ENCODE measurements around the gene CCDC6. TPM values are rescaled to one million over a fixed set of nuclear protein-coding genes. Genes with fewer than 3 reads are reported as not detected.

CCDC6 gene
- polyA plus RNA-seq, 3 donors = 4.2 to 13.5 (median 6.2) TPM

GRCh38 chr10:59887972-59888640 lies 18.2 kb downstream of the CCDC6 start:
- H3K4me2 ChIP-seq (replicated peaks; ENCODE audit: extremely low read depth, low read length, poor library complexity, severe bottlenecking) = no peak overlapping the region
- 90% methylated on average over 6 of the region's 6 CpGs for WGBS (ENCODE audit: insufficient coverage)
- DNase-seq = no peak
- H3K27ac Mint-ChIP-seq = peak overlapping the region in 3 of 7 donors; percentile 32 to 70 (median 46)
- H3K4me1 Mint-ChIP-seq = peaks cover 89% of the 10 kb centered on the region
- H3K79me2 ChIP-seq (ENCODE audit: insufficient read depth, low read length) = peaks cover 90% of the 10 kb centered on the region
- H3K4me3 ChIP-seq (replicated peaks in 1 of 3; ENCODE audit: low read depth in 2 of 3, low read length in 3 of 3) = no peak overlapping the region
- no peaks in the 10 kb centered on the region for H3K27me3 Mint-ChIP-seq (ENCODE audit: low read depth in 3 of 3)
- H3K4me3 Mint-ChIP-seq = no peak overlapping the region
- peaks cover 80 to 85% of the 10 kb centered on the region in 2 donors for H3K4me1 ChIP-seq (ENCODE audit: control insufficient read depth in 1 of 2, insufficient read depth in 2 of 2, low read length in 2 of 2)
- intact Hi-C loops (cut with micrococcal nuclease) = loop anchor here in 1 of 2 donors (10.0 kb wide), 1 partner anchor 147 kb away; no protein-coding TSS in a partner anchor
- H3K36me3 ChIP-seq (replicated peaks in 1 of 2; ENCODE audit: control insufficient read depth in 1 of 2, insufficient read depth in 2 of 2, low read length in 2 of 2) = no peaks in the 10 kb centered on the region
- no peaks in the 10 kb centered on the region for H3K27me3 ChIP-seq (ENCODE audit: control insufficient read depth in 2 of 2, insufficient read depth in 2 of 2, low read length in 2 of 2)
- H3K27ac ChIP-seq (ENCODE audit: low read depth in 1 of 2, low read length in 2 of 2) = no peak overlapping the region
- H3K9ac ChIP-seq (ENCODE audit: insufficient read depth, low read length, poor library complexity, severe bottlenecking) = no peak overlapping the region
- no peaks in the 10 kb centered on the region for H3K9me3 Mint-ChIP-seq
- no peak overlapping the region for H2AFZ ChIP-seq (ENCODE audit: insufficient read depth, low read depth, low read length, poor library complexity, severe bottlenecking)
- H4K20me1 ChIP-seq (ENCODE audit: insufficient read depth, low read length) = peaks cover 36% of the 10 kb centered on the region
- peaks cover 17 to 22% of the 10 kb centered on the region in 2 donors for H3K36me3 Mint-ChIP-seq
- H3K9me3 ChIP-seq (replicated peaks in 1 of 2; ENCODE audit: control insufficient read depth in 1 of 2, insufficient read depth in 1 of 2, low read length in 2 of 2) = no peaks in the 10 kb centered on the region
- TF ChIP-seq CTCF (IDR thresholded peaks at IDR 0.05) = no peak

- intact Hi-C loops (cut with micrococcal nuclease) = loop anchor here in 1 of 2 donors (10.0 kb wide), 1 partner anchor 148 kb away; no protein-coding TSS in a partner anchor
- no peaks in the 10 kb centered on the region for H3K36me3 ChIP-seq (replicated peaks in 1 of 2; ENCODE audit: control insufficient read depth in 1 of 2, insufficient read depth in 2 of 2, low read length in 2 of 2)
- H3K4me1 Mint-ChIP-seq = peaks cover 80% of the 10 kb centered on the region
- peaks cover 87% of the 10 kb centered on the region for H3K79me2 ChIP-seq (ENCODE audit: insufficient read depth, low read length)
- H3K27ac ChIP-seq (ENCODE audit: low read depth in 1 of 2, low read length in 2 of 2) = peak overlapping the region in 1 of 2 donors; percentile 64
- H4K20me1 ChIP-seq (ENCODE audit: insufficient read depth, low read length) = peaks cover 42% of the 10 kb centered on the region
- H3K4me1 ChIP-seq (ENCODE audit: control insufficient read depth in 1 of 2, insufficient read depth in 2 of 2, low read length in 2 of 2) = peaks cover 69 to 74% of the 10 kb centered on the region in 2 donors
- H3K27me3 ChIP-seq (ENCODE audit: control insufficient read depth in 2 of 2, insufficient read depth in 2 of 2, low read length in 2 of 2) = no peaks in the 10 kb centered on the region
- peaks cover 0 to 1% (median 0%) of the 10 kb centered on the region in 3 donors for H3K27me3 Mint-ChIP-seq (ENCODE audit: low read depth in 3 of 3)
- no peaks in the 10 kb centered on the region for H3K9me3 ChIP-seq (replicated peaks in 1 of 2; ENCODE audit: control insufficient read depth in 1 of 2, insufficient read depth in 1 of 2, low read length in 2 of 2)
- H2AFZ ChIP-seq (ENCODE audit: insufficient read depth, low read depth, low read length, poor library complexity, severe bottlenecking) = no peak overlapping the region
- peak overlapping the region in 5 of 7 donors; percentile 26 to 69 (median 63) for H3K27ac Mint-ChIP-seq
- H3K9me3 Mint-ChIP-seq = no peaks in the 10 kb centered on the region
- peak overlapping the region in 1 of 2 donors; percentile 68 for H3K4me3 Mint-ChIP-seq
- 0% methylated on average over 1 of the region's 5 CpGs for WGBS (ENCODE audit: insufficient coverage)
- peak in 2 of 3 donors; percentile 22 to 63 for DNase-seq
- no peak for TF ChIP-seq CTCF (IDR thresholded peaks at IDR 0.05)
- peak overlapping the region; percentile 64 for H3K4me2 ChIP-seq (replicated peaks; ENCODE audit: extremely low read depth, low read length, poor library complexity, severe bottlenecking)
- peak overlapping the region in 1 of 3 experiments; percentile 34 for H3K4me3 ChIP-seq (replicated peaks in 1 of 3; ENCODE audit: low read depth in 2 of 3, low read length in 3 of 3)
- H3K9ac ChIP-seq (ENCODE audit: insufficient read depth, low read length, poor library complexity, severe bottlenecking) = no peak overlapping the region
- H3K36me3 Mint-ChIP-seq = peaks cover 17 to 22% of the 10 kb centered on the region in 2 donors
Observed at GRCh38 chr10:59887006-59887405, 19.4 kb downstream of the CCDC6 start.
